Mesothelial cell of epicardium (in vitro differentiated cells): ENCODE measurements around the gene KDM4F. TPM values are rescaled to one million over a fixed set of nuclear protein-coding genes. Genes with fewer than 3 reads are reported as not detected.
"Not testable (repeated sequence)": the region's sequence is repeated elsewhere in the genome, so short reads cannot be mapped to it uniquely, and the experiment has no call there.

ENCODE experiments used
- DNase-seq, 2 experiments: peaks; one replicate each; pipeline ENCODE4 v3.0.0; 2021; ENCODE audit warnings: low spot score in 2 of 2; ENCODE audit not compliant: unreplicated experiment in 2 of 2
- H3K27ac Mint-ChIP-seq: 2 replicates; pipeline ENCODE4 v1.8.0; 2021; ENCODE audit warnings: mixed read lengths
- H3K27me3 Mint-ChIP-seq: 2 replicates; pipeline ENCODE4 v1.8.0; 2021; ENCODE audit warnings: low read depth, mixed read lengths
- H3K36me3 Mint-ChIP-seq: 2 replicates; pipeline ENCODE4 v1.8.0; 2021; ENCODE audit warnings: mixed read lengths
- H3K4me1 Mint-ChIP-seq: 2 replicates; pipeline ENCODE4 v1.8.0; 2021; ENCODE audit warnings: mixed read lengths
- H3K4me3 Mint-ChIP-seq: 2 replicates; pipeline ENCODE4 v1.8.0; 2021; ENCODE audit warnings: mild to moderate bottlenecking, moderate library complexity, mixed read lengths
- H3K9me3 Mint-ChIP-seq: 2 replicates; pipeline ENCODE4 v1.8.0; 2021; ENCODE audit warnings: mixed read lengths
- CTCF ChIP-seq: fragments of 200-600 bp; sonication (generic); IDR thresholded peaks from one replicate; pipeline ENCODE4 v1.5.0; 2021; ENCODE audit warnings: antibody characterized with exemption; ENCODE audit not compliant: unreplicated experiment
- total RNA-seq: library from RNA; stranded (reverse); gene quantifications from 3 replicates; pipeline ENCODE4 v1.2.1, GENCODE V29; 2021

Gene KDM4F
- total RNA-seq, 1 donor from 2014 or later: not detected

- H3K27ac Mint-ChIP-seq: no peak within 1 kb of the TSS
- no peak for DNase-seq
- TF ChIP-seq CTCF: no peak
- H3K9me3 Mint-ChIP-seq: no peaks in the 10 kb centered on the region
- H3K4me1 Mint-ChIP-seq: no peaks in the 10 kb centered on the region
- H3K36me3 Mint-ChIP-seq: no peaks in the 10 kb centered on the region
- no peaks in the 10 kb centered on the region for H3K27me3 Mint-ChIP-seq
- H3K4me3 Mint-ChIP-seq: no peak within 1 kb of the TSS
Measured at GRCh38 chr11:95024958-95025357, 24.3 kb upstream of the KDM4F start, which contains the start of gene KDM4E. KDM4E (plus strand) TSS chr11:95025258; CDS start chr11:95025558, 300 bp downstream.

DNA sequence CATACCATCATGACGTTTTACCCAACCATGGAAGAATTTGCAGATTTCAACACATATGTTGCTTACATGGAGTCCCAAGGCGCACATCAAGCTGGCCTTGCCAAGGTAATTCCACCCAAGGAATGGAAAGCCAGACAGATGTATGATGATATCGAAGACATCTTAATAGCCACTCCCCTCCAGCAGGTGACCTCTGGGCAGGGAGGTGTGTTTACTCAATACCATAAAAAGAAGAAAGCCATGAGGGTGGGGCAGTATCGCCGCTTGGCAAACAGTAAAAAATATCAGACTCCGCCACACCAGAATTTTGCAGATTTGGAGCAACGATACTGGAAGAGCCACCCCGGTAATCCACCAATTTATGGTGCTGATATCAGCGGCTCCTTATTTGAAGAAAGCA lies 23.6 kb upstream of the KDM4F start:
- H3K27ac Mint-ChIP-seq, H3K36me3 Mint-ChIP-seq, H3K4me1 Mint-ChIP-seq, DNase-seq, H3K4me3 Mint-ChIP-seq, H3K27me3 Mint-ChIP-seq, H3K9me3 Mint-ChIP-seq: not testable (repeated sequence)

DNA sequence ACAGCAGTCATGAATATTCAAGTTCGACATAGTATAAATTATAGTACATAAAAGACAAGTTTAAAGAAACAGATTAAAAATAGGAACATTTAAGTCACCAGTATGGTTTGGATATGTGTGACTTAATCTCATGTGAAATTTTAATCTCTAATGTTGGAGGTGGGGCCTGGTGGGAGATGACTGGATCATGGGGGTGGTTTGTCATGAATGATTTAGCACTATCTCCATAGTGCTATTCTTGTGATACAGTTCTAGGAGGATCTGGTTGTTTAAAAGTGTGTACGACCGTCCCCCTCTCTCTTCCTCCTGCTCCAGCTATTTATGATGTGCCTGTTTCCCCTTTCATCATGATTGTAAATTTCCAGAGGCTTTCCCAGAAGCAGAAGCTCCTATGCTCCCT lies 20.9 kb upstream of the KDM4F start:
- no peak for TF ChIP-seq CTCF
- no peaks in the 10 kb centered on the region for H3K36me3 Mint-ChIP-seq
- H3K27me3 Mint-ChIP-seq: peaks cover 9% of the 10 kb centered on the region
- no peak overlapping the region for H3K27ac Mint-ChIP-seq
- H3K4me3 Mint-ChIP-seq: no peak overlapping the region
- no peak for DNase-seq
- H3K9me3 Mint-ChIP-seq: peaks cover 4% of the 10 kb centered on the region
- no peaks in the 10 kb centered on the region for H3K4me1 Mint-ChIP-seq

DNA sequence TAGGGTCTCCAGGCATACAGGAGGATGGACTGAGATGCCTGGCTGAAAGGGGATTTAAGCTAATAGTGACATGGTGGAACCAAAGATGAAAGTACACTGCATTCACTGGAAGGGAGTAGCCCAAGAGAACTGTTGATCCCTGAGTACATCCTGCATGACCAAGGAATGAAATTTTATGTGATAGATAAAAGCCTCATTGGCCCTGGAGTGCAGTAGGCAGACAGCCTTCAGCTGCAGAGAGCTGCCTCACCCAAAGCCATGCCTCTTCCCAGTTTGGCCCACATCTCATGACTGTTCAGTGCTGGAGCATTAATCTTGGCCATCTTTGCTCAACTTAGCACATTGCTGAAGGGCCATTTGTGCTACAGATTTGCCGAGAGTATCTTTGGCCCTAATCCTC lies 16.2 kb upstream of the KDM4F start:
- Mint-ChIP-seq H3K27ac (no peak overlapping the region), H3K27me3 (peaks cover 10% of the 10 kb centered on the region), H3K4me3 (no peak overlapping the region), H3K4me1 (no peaks in the 10 kb centered on the region), H3K9me3 (peaks cover 4% of the 10 kb centered on the region), H3K36me3 (no peaks in the 10 kb centered on the region)
- TF ChIP-seq CTCF: no peak
- no peak for DNase-seq

DNA sequence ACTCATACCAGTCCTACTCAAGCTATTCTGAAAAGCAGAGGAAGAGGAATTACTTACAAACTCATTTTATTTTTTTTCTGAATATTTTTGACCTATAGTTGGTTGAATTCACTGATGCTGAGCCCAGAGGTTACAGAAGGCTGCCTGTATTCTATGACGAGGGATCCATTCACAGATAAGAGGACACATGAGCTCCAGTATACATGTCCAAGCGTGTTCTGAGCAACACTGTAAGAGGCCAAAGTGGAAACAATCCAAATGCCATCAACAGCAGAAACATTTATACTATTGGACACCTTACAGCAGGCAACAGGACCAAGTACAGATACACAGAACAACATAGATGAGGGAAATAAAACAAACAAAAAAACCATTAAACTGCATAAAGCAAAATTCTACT lies 13.9 kb upstream of the KDM4F start:
- no peak for TF ChIP-seq CTCF
- DNase-seq: no peak
- H3K9me3 Mint-ChIP-seq: peaks cover 3% of the 10 kb centered on the region
- H3K4me1 Mint-ChIP-seq: no peaks in the 10 kb centered on the region
- H3K36me3 Mint-ChIP-seq: no peaks in the 10 kb centered on the region
- peaks cover 10% of the 10 kb centered on the region for H3K27me3 Mint-ChIP-seq
- no peak overlapping the region for H3K4me3 Mint-ChIP-seq
- H3K27ac Mint-ChIP-seq: no peak overlapping the region

DNA sequence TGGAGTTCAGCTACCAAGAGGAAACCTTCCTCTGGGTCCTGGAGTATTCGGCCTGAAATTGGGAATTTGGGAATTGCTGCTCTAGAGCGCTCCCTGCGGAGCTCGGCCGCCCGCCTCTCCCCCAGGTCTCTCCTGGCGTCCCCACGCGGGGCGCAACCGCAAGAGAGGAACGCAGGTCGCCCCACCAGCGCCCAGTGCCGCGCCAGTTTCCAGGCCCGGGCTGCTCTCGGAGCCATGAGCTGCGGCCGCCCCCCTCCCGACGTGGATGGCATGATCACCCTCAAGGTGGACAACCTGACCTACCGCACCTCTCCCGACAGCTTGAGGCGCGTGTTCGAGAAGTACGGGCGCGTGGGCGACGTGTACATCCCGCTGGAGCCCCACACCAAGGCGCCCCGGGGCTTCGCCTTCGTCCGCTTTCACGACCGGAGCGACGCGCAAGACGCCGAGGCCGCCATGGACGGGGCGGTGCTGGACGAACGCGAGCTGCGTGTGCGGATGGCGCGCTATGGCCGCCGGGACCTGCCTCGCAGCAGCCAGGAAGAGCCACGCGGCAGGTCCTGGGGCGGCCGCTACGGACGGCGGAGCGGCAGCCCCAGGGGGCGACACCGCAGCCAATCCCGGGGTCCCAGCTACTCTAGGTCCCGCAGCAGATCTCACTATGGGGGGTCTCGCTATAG lies 11.7 kb upstream of the KDM4F start:
- not testable (repeated sequence) for DNase-seq, H3K9me3 Mint-ChIP-seq, H3K4me1 Mint-ChIP-seq, H3K36me3 Mint-ChIP-seq, H3K27ac Mint-ChIP-seq, H3K27me3 Mint-ChIP-seq, H3K4me3 Mint-ChIP-seq

GRCh38 chr11:95042239-95042638 lies 7.0 kb upstream of the KDM4F start:
- TF ChIP-seq CTCF: no peak
- no peak overlapping the region for H3K4me3 Mint-ChIP-seq
- no peaks in the 10 kb centered on the region for H3K4me1 Mint-ChIP-seq
- peaks cover 37% of the 10 kb centered on the region for H3K27me3 Mint-ChIP-seq
- DNase-seq: no peak
- no peaks in the 10 kb centered on the region for H3K36me3 Mint-ChIP-seq
- peaks cover 3% of the 10 kb centered on the region for H3K9me3 Mint-ChIP-seq
- H3K27ac Mint-ChIP-seq: no peak overlapping the region
